Measurements from ENCODE around the gene SCYGR7.

DNA sequence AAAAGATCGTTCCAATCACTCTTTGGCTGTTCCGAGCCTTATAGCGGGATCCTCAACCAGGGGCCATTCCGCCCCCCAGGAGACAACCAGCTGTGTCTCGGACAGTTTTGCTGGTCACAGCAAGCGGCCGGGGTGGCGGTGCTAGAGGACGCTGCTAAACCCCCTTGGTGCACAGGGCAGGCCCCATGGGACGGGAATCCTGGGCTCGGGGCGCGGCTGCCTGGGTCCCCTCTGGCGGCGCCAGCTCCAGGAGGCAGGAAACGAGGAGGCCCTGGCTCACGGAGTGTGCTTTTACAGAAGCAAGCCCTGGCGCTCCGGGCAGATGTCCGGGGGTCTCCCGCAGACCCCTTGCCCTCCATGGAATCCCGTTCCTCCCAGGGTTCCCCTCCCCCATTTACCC is 39.7 kb downstream of the SCYGR7 start:
- TF ChIP-seq EZH2phosphoT487 (IDR thresholded peaks at IDR 0.05; ENCODE audit: unreplicated experiment) (no peak), JUNB (IDR thresholded peaks at IDR 0.05; ENCODE audit: unreplicated experiment) (no peak), POLR2AphosphoS5 (IDR thresholded peaks at IDR 0.05; ENCODE audit: low read depth) (no peak), EZH2 (IDR thresholded peaks at IDR 0.05; ENCODE audit: low read depth, unreplicated experiment) (no peak), CREB1 (CRISPR knock-in tag; IDR thresholded peaks at IDR 0.05; ENCODE audit: low read depth) (no peak), ZNF331 (CRISPR knock-in tag; IDR thresholded peaks at IDR 0.05; ENCODE audit: low read depth) (no peak)
- TF ChIP-seq, protein P1, sequence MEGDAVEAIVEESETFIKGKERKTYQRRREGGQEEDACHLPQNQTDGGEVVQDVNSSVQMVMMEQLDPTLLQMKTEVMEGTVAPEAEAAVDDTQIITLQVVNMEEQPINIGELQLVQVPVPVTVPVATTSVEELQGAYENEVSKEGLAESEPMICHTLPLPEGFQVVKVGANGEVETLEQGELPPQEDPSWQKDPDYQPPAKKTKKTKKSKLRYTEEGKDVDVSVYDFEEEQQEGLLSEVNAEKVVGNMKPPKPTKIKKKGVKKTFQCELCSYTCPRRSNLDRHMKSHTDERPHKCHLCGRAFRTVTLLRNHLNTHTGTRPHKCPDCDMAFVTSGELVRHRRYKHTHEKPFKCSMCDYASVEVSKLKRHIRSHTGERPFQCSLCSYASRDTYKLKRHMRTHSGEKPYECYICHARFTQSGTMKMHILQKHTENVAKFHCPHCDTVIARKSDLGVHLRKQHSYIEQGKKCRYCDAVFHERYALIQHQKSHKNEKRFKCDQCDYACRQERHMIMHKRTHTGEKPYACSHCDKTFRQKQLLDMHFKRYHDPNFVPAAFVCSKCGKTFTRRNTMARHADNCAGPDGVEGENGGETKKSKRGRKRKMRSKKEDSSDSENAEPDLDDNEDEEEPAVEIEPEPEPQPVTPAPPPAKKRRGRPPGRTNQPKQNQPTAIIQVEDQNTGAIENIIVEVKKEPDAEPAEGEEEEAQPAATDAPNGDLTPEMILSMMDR (conservative IDR thresholded peaks at IDR 0.05; ENCODE audit: low read depth in 2 of 2), result no peak
- TF ChIP-seq, protein P2, sequence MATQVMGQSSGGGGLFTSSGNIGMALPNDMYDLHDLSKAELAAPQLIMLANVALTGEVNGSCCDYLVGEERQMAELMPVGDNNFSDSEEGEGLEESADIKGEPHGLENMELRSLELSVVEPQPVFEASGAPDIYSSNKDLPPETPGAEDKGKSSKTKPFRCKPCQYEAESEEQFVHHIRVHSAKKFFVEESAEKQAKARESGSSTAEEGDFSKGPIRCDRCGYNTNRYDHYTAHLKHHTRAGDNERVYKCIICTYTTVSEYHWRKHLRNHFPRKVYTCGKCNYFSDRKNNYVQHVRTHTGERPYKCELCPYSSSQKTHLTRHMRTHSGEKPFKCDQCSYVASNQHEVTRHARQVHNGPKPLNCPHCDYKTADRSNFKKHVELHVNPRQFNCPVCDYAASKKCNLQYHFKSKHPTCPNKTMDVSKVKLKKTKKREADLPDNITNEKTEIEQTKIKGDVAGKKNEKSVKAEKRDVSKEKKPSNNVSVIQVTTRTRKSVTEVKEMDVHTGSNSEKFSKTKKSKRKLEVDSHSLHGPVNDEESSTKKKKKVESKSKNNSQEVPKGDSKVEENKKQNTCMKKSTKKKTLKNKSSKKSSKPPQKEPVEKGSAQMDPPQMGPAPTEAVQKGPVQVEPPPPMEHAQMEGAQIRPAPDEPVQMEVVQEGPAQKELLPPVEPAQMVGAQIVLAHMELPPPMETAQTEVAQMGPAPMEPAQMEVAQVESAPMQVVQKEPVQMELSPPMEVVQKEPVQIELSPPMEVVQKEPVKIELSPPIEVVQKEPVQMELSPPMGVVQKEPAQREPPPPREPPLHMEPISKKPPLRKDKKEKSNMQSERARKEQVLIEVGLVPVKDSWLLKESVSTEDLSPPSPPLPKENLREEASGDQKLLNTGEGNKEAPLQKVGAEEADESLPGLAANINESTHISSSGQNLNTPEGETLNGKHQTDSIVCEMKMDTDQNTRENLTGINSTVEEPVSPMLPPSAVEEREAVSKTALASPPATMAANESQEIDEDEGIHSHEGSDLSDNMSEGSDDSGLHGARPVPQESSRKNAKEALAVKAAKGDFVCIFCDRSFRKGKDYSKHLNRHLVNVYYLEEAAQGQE (IDR thresholded peaks at IDR 0.05; ENCODE audit: unreplicated experiment), result no peak
- TF ChIP-seq, protein P3, sequence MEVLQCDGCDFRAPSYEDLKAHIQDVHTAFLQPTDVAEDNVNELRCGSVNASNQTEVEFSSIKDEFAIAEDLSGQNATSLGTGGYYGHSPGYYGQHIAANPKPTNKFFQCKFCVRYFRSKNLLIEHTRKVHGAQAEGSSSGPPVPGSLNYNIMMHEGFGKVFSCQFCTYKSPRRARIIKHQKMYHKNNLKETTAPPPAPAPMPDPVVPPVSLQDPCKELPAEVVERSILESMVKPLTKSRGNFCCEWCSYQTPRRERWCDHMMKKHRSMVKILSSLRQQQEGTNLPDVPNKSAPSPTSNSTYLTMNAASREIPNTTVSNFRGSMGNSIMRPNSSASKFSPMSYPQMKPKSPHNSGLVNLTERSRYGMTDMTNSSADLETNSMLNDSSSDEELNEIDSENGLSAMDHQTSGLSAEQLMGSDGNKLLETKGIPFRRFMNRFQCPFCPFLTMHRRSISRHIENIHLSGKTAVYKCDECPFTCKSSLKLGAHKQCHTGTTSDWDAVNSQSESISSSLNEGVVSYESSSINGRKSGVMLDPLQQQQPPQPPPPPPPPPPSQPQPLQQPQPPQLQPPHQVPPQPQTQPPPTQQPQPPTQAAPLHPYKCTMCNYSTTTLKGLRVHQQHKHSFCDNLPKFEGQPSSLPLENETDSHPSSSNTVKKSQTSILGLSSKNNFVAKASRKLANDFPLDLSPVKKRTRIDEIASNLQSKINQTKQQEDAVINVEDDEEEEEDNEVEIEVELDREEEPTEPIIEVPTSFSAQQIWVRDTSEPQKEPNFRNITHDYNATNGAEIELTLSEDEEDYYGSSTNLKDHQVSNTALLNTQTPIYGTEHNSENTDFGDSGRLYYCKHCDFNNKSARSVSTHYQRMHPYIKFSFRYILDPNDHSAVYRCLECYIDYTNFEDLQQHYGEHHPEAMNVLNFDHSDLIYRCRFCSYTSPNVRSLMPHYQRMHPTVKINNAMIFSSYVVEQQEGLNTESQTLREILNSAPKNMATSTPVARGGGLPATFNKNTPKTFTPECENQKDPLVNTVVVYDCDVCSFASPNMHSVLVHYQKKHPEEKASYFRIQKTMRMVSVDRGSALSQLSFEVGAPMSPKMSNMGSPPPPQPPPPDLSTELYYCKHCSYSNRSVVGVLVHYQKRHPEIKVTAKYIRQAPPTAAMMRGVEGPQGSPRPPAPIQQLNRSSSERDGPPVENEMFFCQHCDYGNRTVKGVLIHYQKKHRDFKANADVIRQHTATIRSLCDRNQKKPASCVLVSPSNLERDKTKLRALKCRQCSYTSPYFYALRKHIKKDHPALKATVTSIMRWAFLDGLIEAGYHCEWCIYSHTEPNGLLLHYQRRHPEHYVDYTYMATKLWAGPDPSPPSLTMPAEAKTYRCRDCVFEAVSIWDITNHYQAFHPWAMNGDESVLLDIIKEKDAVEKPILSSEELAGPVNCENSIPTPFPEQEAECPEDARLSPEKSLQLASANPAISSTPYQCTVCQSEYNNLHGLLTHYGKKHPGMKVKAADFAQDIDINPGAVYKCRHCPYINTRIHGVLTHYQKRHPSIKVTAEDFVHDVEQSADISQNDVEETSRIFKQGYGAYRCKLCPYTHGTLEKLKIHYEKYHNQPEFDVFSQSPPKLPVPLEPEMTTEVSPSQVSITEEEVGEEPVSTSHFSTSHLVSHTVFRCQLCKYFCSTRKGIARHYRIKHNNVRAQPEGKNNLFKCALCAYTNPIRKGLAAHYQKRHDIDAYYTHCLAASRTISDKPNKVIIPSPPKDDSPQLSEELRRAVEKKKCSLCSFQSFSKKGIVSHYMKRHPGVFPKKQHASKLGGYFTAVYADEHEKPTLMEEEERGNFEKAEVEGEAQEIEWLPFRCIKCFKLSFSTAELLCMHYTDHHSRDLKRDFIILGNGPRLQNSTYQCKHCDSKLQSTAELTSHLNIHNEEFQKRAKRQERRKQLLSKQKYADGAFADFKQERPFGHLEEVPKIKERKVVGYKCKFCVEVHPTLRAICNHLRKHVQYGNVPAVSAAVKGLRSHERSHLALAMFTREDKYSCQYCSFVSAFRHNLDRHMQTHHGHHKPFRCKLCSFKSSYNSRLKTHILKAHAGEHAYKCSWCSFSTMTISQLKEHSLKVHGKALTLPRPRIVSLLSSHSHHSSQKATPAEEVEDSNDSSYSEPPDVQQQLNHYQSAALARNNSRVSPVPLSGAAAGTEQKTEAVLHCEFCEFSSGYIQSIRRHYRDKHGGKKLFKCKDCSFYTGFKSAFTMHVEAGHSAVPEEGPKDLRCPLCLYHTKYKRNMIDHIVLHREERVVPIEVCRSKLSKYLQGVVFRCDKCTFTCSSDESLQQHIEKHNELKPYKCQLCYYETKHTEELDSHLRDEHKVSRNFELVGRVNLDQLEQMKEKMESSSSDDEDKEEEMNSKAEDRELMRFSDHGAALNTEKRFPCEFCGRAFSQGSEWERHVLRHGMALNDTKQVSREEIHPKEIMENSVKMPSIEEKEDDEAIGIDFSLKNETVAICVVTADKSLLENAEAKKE (CRISPR knock-in tag; IDR thresholded peaks at IDR 0.05), result no peak

Measured in GM23338 (cell line).